Osteoblast (primary cell): ENCODE data around the gene SSTR5. TPM values are rescaled to one million over a fixed set of nuclear protein-coding genes. Genes with fewer than 3 reads are reported as not detected.

Source experiments
- DNase-seq: peaks from one replicate; pipeline ENCODE4 v3.0.0; 2011; ENCODE audit warnings: low spot score, mixed read lengths; ENCODE audit not compliant: insufficient read length; ENCODE audit errors: missing footprints
- H2AFZ ChIP-seq: 2 replicates; pipeline ENCODE4 v1.6.0; 2011; ENCODE audit warnings: mild to moderate bottlenecking, low read length
- H3K27ac ChIP-seq: 2 replicates; pipeline ENCODE4 v1.5.1; 2011; ENCODE audit warnings: mild to moderate bottlenecking, low read depth, low read length, moderate library complexity
- H3K27me3 ChIP-seq: 2 replicates; pipeline ENCODE4 v1.6.0; 2012; ENCODE audit warnings: mild to moderate bottlenecking, control low read depth, inconsistent platforms, low read length, moderate library complexity; ENCODE audit not compliant: insufficient read depth
- H3K36me3 ChIP-seq: 2 replicates; pipeline ENCODE4 v1.5.1; 2011; ENCODE audit warnings: mild to moderate bottlenecking, low read length, control low read depth, moderate library complexity; ENCODE audit not compliant: insufficient read depth
- H3K4me1 ChIP-seq: 2 replicates; pipeline ENCODE4 v1.5.1; 2011; ENCODE audit warnings: mild to moderate bottlenecking, low read length, control low read depth, moderate library complexity; ENCODE audit not compliant: insufficient read depth
- H3K4me2 ChIP-seq: 2 replicates; pipeline ENCODE4 v1.6.0; 2011; ENCODE audit warnings: mild to moderate bottlenecking, low read length; ENCODE audit not compliant: insufficient read depth
- H3K4me3 ChIP-seq: fragments of 200-600 bp; sonication (generic); 3 replicates; pipeline ENCODE4 v1.5.1; 2012; ENCODE audit warnings: mild to moderate bottlenecking, low read length, inconsistent platforms; ENCODE audit not compliant: insufficient read depth
- H3K79me2 ChIP-seq: 2 replicates; pipeline ENCODE4 v1.6.0; 2012; ENCODE audit warnings: mild to moderate bottlenecking, low read length, control low read depth, inconsistent platforms; ENCODE audit not compliant: insufficient read depth
- H3K9me3 ChIP-seq: 2 replicates; pipeline ENCODE4 v1.5.1; 2011; ENCODE audit warnings: low read depth, low read length, control low read depth
- H4K20me1 ChIP-seq: 2 replicates; pipeline ENCODE4 v1.6.0; 2012; ENCODE audit warnings: mild to moderate bottlenecking, low read length, control low read depth; ENCODE audit not compliant: insufficient read depth
- CTCF ChIP-seq: IDR thresholded peaks from 2 replicates; pipeline ENCODE4 v1.5.1; 2011; ENCODE audit warnings: mild to moderate bottlenecking, low read depth, low read length, moderate library complexity; ENCODE audit errors: extremely low read depth
- total RNA-seq: library from RNA; depleted of rRNA; stranded (reverse); fragments of >200 nt; gene quantifications from 2 replicates; pipeline ENCODE4 v1.2.3, GENCODE V29; 2012

SSTR5 gene
- total RNA-seq, 1 donor: not detected

GRCh38 chr16:1026784-1027500 is 45.6 kb upstream of the SSTR5 start:
- Histone ChIP-seq H3K4me1 (no peaks in the 10 kb centered on the region), H3K27ac (no peak overlapping the region), H3K36me3 (no peaks in the 10 kb centered on the region), H4K20me1 (no peaks in the 10 kb centered on the region), H2AFZ (no peak overlapping the region), H3K27me3 (peaks cover 21% of the 10 kb centered on the region), H3K4me2 (no peak overlapping the region), H3K79me2 (no peaks in the 10 kb centered on the region), H3K9me3 (no peaks in the 10 kb centered on the region), H3K4me3 (no peak overlapping the region)
- no peak for TF ChIP-seq CTCF
- DNase-seq: peak; percentile 96

- no peak overlapping the region for H3K27ac ChIP-seq
- no peaks in the 10 kb centered on the region for H3K36me3 ChIP-seq
- no peak overlapping the region for H2AFZ ChIP-seq
- no peaks in the 10 kb centered on the region for H3K9me3 ChIP-seq
- H3K27me3 ChIP-seq: peaks cover 21% of the 10 kb centered on the region
- H3K4me2 ChIP-seq: no peak overlapping the region
- no peak overlapping the region for H3K4me3 ChIP-seq
- H3K79me2 ChIP-seq: no peaks in the 10 kb centered on the region
- no peak for DNase-seq
- no peaks in the 10 kb centered on the region for H3K4me1 ChIP-seq
- TF ChIP-seq CTCF: no peak
- H4K20me1 ChIP-seq: no peaks in the 10 kb centered on the region
These were observed 45.1 kb upstream of the SSTR5 start for GRCh38 chr16:1027501-1027815.

GRCh38 chr16:1028056-1028455 is 44.5 kb upstream of the SSTR5 start:
- Histone ChIP-seq H3K79me2 (no peaks in the 10 kb centered on the region), H2AFZ (no peak overlapping the region), H3K4me3 (no peak overlapping the region), H3K4me2 (no peak overlapping the region), H3K4me1 (no peaks in the 10 kb centered on the region), H3K27me3 (peaks cover 21% of the 10 kb centered on the region), H3K27ac (no peak overlapping the region), H3K36me3 (no peaks in the 10 kb centered on the region), H3K9me3 (no peaks in the 10 kb centered on the region), H4K20me1 (no peaks in the 10 kb centered on the region)
- DNase-seq: no peak
- TF ChIP-seq CTCF: no peak

- no peak for DNase-seq
- H3K27me3 ChIP-seq: peaks cover 21% of the 10 kb centered on the region
- H3K4me2 ChIP-seq: no peak overlapping the region
- no peaks in the 10 kb centered on the region for H3K79me2 ChIP-seq
- no peak overlapping the region for H3K27ac ChIP-seq
- H3K9me3 ChIP-seq: no peaks in the 10 kb centered on the region
- no peak for TF ChIP-seq CTCF
- no peak overlapping the region for H2AFZ ChIP-seq
- no peaks in the 10 kb centered on the region for H4K20me1 ChIP-seq
- H3K4me3 ChIP-seq: no peak overlapping the region
- H3K36me3 ChIP-seq: no peaks in the 10 kb centered on the region
- no peaks in the 10 kb centered on the region for H3K4me1 ChIP-seq
These were observed 43.9 kb upstream of the SSTR5 start for GRCh38 chr16:1028524-1029258.
